ENCODE measurements around the gene SSC5D. TPM values are rescaled to one million over a fixed set of nuclear protein-coding genes. Genes with fewer than 3 reads are reported as not detected.

The SSC5D gene
- total RNA-seq, 1 experiment from 2014 or later: 1.5 TPM

GRCh38 chr19:55520691-55521292, 32.6 kb downstream of the SSC5D start:
- CTCF ChIA-PET: no interaction called here
- no peaks in the 10 kb centered on the region for H3K79me2 ChIP-seq (ENCODE audit: insufficient read depth, low read length)
- POLR2A ChIA-PET: no interaction called here
- no peaks in the 10 kb centered on the region for H3K36me3 ChIP-seq (ENCODE audit: control insufficient read depth in 1 of 2, insufficient read depth in 2 of 2, low read length in 2 of 2)
- no peaks in the 10 kb centered on the region for H3K27me3 ChIP-seq (ENCODE audit: insufficient read depth, low read length)
- H2AFZ ChIP-seq (ENCODE audit: low read depth, low read length, poor library complexity, severe bottlenecking): no peak overlapping the region
- no peak overlapping the region for H3K9ac ChIP-seq (ENCODE audit: low read length)
- H3K4me3 ChIP-seq (replicated peaks in 1 of 2; ENCODE audit: low read depth in 1 of 2, low read length in 2 of 2): no peak overlapping the region
- intact Hi-C loops (cut with micrococcal nuclease): no loop called here
- no peaks in the 10 kb centered on the region for H4K20me1 ChIP-seq (ENCODE audit: insufficient read depth)
- H3K9me2 ChIP-seq (ENCODE audit: insufficient read depth): no peaks in the 10 kb centered on the region
- DNase-seq (ENCODE audit: low read depth, low spot score): no peak
- ATAC-seq: no peak
- H3K4me1 ChIP-seq (ENCODE audit: control insufficient read depth in 1 of 2, insufficient read depth in 2 of 2, low read length in 2 of 2): peaks cover 4 to 8% of the 10 kb centered on the region in 2 experiments; a peak in 3 of 4 replicates
- H3K4me2 ChIP-seq (ENCODE audit: low read length): no peak overlapping the region
- RAD21 ChIA-PET (ENCODE audit: low non-redundant PET in 1 of 2, low total read pairs in 2 of 2, uncharacterized antibody in 2 of 2, unreplicated experiment in 2 of 2): no interaction called here
- TF ChIP-seq EGR1 (IDR thresholded peaks at IDR 0.05; ENCODE audit: low read depth) (no peak), ELF1 (IDR thresholded peaks at IDR 0.05; ENCODE audit: borderline replicate concordance, low read depth) (no peak), ZBTB33 (IDR thresholded peaks at IDR 0.05; ENCODE audit: extremely low read depth, insufficient replicate concordance, low read length) (no peak), ATF3 (IDR thresholded peaks at IDR 0.05) (no peak), JUND (IDR thresholded peaks at IDR 0.05) (no peak), SIN3A (IDR thresholded peaks at IDR 0.05; ENCODE audit: low read depth) (no peak), YY1 (IDR thresholded peaks at IDR 0.05; ENCODE audit: extremely low read depth, insufficient replicate concordance, low read depth, low read length) (no peak), POLR2A (IDR thresholded peaks at IDR 0.05; ENCODE audit: borderline replicate concordance, extremely low read depth, insufficient read depth, insufficient read length) (no peak), MAX (IDR thresholded peaks at IDR 0.05) (no peak), CBX3 (IDR thresholded peaks at IDR 0.05; ENCODE audit: low read depth) (no peak), CEBPB (IDR thresholded peaks at IDR 0.05; ENCODE audit: low read depth) (no peak), CTCF (IDR thresholded peaks at IDR 0.05 in 2 of 3, conservative IDR thresholded peaks at IDR 0.05 in 1 of 3; ENCODE audit: borderline replicate concordance in 1 of 3, insufficient read depth in 1 of 3, low read depth in 2 of 3, low read length in 2 of 3) (no peak)
- TF ChIP-seq, protein P1, sequence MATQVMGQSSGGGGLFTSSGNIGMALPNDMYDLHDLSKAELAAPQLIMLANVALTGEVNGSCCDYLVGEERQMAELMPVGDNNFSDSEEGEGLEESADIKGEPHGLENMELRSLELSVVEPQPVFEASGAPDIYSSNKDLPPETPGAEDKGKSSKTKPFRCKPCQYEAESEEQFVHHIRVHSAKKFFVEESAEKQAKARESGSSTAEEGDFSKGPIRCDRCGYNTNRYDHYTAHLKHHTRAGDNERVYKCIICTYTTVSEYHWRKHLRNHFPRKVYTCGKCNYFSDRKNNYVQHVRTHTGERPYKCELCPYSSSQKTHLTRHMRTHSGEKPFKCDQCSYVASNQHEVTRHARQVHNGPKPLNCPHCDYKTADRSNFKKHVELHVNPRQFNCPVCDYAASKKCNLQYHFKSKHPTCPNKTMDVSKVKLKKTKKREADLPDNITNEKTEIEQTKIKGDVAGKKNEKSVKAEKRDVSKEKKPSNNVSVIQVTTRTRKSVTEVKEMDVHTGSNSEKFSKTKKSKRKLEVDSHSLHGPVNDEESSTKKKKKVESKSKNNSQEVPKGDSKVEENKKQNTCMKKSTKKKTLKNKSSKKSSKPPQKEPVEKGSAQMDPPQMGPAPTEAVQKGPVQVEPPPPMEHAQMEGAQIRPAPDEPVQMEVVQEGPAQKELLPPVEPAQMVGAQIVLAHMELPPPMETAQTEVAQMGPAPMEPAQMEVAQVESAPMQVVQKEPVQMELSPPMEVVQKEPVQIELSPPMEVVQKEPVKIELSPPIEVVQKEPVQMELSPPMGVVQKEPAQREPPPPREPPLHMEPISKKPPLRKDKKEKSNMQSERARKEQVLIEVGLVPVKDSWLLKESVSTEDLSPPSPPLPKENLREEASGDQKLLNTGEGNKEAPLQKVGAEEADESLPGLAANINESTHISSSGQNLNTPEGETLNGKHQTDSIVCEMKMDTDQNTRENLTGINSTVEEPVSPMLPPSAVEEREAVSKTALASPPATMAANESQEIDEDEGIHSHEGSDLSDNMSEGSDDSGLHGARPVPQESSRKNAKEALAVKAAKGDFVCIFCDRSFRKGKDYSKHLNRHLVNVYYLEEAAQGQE (IDR thresholded peaks at IDR 0.05; ENCODE audit: low read depth): no peak
- BruUV-seq (replicated peaks): no TSS peak
- no peak overlapping the region for H3K27ac ChIP-seq (ENCODE audit: low read depth, low read length)
- no peaks in the 10 kb centered on the region for H3K9me3 ChIP-seq (ENCODE audit: control insufficient read depth in 1 of 2, insufficient read depth in 1 of 2, low read depth in 1 of 2, low read length in 2 of 2)
